Caco-2 (cell line): Measurements from ENCODE around the gene OR1N2. TPM values are rescaled to one million over a fixed set of nuclear protein-coding genes. Genes with fewer than 3 reads are reported as not detected.

Source experiments
- BruUV-seq: library from RNA; stranded (reverse); fragments of 400-500 nt; replicated peaks from 2 replicates; lab custom pipeline; 2021; lab: Mats Ljungman, UMichigan
- CTCF ChIA-PET: fragments of 300-600 bp; sonication (Branson Sonifier 250); formaldehyde crosslinking; loops from one replicate; lab custom pipeline; 2022; ENCODE audit warnings: antibody characterized with exemption; lab: Charles Lee
- POLR2A ChIA-PET: fragments of 300-600 bp; sonication (Branson Sonifier 250); formaldehyde crosslinking; loops from one replicate; lab custom pipeline; 2022; ENCODE audit warnings: antibody characterized with exemption; lab: Charles Lee
- DNase-seq, 2 experiments: peaks; one replicate each; pipeline versions ENCODE4 v3.0.0 to v3.0.0-alpha.2; 2020 to 2022
- H3K27me3 ChIP-seq: replicated peaks from 2 replicates; pipeline ENCODE4 v1.6.0; 2011; ENCODE audit warnings: low read length; ENCODE audit not compliant: control insufficient read depth, insufficient read depth
- H3K36me3 ChIP-seq: 2 replicates; pipeline ENCODE4 v1.5.1; 2011; ENCODE audit warnings: low read length; ENCODE audit not compliant: control insufficient read depth, insufficient read depth
- H3K4me1 ChIP-seq: fragments of 250-450 bp; sonication (Bioruptor Pico); 2 replicates; pipeline ENCODE4 v1.5.1; 2020; ENCODE audit warnings: mild to moderate bottlenecking
- H3K4me3 ChIP-seq: 2 replicates; pipeline ENCODE4 v1.5.1; 2011; ENCODE audit warnings: low read depth, mild to moderate bottlenecking, control low read depth, low read length
- H3K9me3 ChIP-seq: fragments of 250-450 bp; sonication (Bioruptor Pico); 2 replicates; pipeline ENCODE4 v1.5.1; 2020; ENCODE audit warnings: mild to moderate bottlenecking, moderate library complexity
- H3K27ac Mint-ChIP-seq: one replicate; pipeline ENCODE4 v1.8.0; 2022; ENCODE audit warnings: mixed read lengths; ENCODE audit not compliant: unreplicated experiment
- H3K27me3 Mint-ChIP-seq: one replicate; pipeline ENCODE4 v1.8.0; 2022; ENCODE audit warnings: mixed read lengths; ENCODE audit not compliant: insufficient read depth, unreplicated experiment
- H3K36me3 Mint-ChIP-seq: one replicate; pipeline ENCODE4 v1.8.0; 2022; ENCODE audit warnings: mild to moderate bottlenecking, mixed read lengths; ENCODE audit not compliant: insufficient read depth, unreplicated experiment
- H3K4me1 Mint-ChIP-seq: one replicate; pipeline ENCODE4 v1.8.0; 2022; ENCODE audit warnings: low read depth, mixed read lengths; ENCODE audit not compliant: unreplicated experiment
- H3K4me3 Mint-ChIP-seq: one replicate; pipeline ENCODE4 v1.8.0; 2022; ENCODE audit warnings: mild to moderate bottlenecking, moderate library complexity, mixed read lengths; ENCODE audit not compliant: unreplicated experiment
- H3K9me3 Mint-ChIP-seq: one replicate; pipeline ENCODE4 v1.8.0; 2022; ENCODE audit warnings: mixed read lengths; ENCODE audit not compliant: unreplicated experiment
- intact Hi-C: fragments of 100-400 bp; cut with micrococcal nuclease; formaldehyde crosslinking; loops from one replicate; pipeline ENCODE4 v1.10.0; 2022; ENCODE audit not compliant: unreplicated experiment
- total RNA-seq: library from RNA; stranded (reverse); gene quantifications from 2 replicates; pipeline ENCODE4 v1.2.3, GENCODE V29; 2022
- TF ChIP-seq, protein P1 (sequence below), 2 experiments: fragments of 200-600 bp in 1 of 2; IDR thresholded peaks; 1 replicate in 1 of 2; 2 replicates in 1 of 2; pipeline versions ENCODE4 v1.5.1 to v1.8.0; 2011 to 2022; ENCODE audit warnings: antibody characterized with exemption in 1 of 2, control low read depth in 1 of 2, inconsistent platforms in 1 of 2, low read depth in 1 of 2, low read length in 1 of 2, mild to moderate bottlenecking in 1 of 2, moderate library complexity in 1 of 2; ENCODE audit not compliant: insufficient read depth in 1 of 2, severe bottlenecking in 1 of 2, unreplicated experiment in 1 of 2

Gene OR1N2
- total RNA-seq, 1 experiment from 2014 or later, result not detected

DNA sequence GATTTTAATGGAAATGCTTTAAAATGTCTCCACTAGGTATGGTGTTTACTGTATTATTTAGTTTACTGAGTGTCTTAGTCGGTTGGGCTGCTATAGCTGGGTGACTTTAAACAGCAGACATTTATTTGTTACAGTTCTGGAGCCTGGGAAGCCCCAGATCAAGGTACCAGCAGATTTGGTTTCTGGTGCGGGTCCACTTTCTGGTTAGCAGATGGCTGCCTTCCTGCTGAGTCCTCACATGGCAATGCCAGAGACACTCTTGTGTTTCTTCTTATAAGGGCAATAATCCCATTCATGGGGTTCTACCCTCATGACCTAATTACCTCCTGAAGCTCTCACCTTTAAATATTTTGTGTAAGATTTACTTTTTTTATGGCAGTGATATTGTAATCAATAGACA is 34.7 kb upstream of the OR1N2 start:
- Histone ChIP-seq H3K4me3 (no peak overlapping the region), H3K4me1 (no peaks in the 10 kb centered on the region), H3K36me3 (no peaks in the 10 kb centered on the region), H3K9me3 (no peaks in the 10 kb centered on the region), H3K27me3 (peaks cover 1% of the 10 kb centered on the region)
- TF ChIP-seq, protein P1, sequence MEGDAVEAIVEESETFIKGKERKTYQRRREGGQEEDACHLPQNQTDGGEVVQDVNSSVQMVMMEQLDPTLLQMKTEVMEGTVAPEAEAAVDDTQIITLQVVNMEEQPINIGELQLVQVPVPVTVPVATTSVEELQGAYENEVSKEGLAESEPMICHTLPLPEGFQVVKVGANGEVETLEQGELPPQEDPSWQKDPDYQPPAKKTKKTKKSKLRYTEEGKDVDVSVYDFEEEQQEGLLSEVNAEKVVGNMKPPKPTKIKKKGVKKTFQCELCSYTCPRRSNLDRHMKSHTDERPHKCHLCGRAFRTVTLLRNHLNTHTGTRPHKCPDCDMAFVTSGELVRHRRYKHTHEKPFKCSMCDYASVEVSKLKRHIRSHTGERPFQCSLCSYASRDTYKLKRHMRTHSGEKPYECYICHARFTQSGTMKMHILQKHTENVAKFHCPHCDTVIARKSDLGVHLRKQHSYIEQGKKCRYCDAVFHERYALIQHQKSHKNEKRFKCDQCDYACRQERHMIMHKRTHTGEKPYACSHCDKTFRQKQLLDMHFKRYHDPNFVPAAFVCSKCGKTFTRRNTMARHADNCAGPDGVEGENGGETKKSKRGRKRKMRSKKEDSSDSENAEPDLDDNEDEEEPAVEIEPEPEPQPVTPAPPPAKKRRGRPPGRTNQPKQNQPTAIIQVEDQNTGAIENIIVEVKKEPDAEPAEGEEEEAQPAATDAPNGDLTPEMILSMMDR (IDR thresholded peaks at IDR 0.05; ENCODE audit: insufficient read depth in 1 of 2, low read depth in 1 of 2, low read length in 1 of 2, severe bottlenecking in 1 of 2, unreplicated experiment in 1 of 2), result no peak
- BruUV-seq, result no TSS peak
- H3K9me3 Mint-ChIP-seq, result no peaks in the 10 kb centered on the region
- no peak for DNase-seq
- H3K27me3 Mint-ChIP-seq, result peaks cover 4% of the 10 kb centered on the region
- POLR2A ChIA-PET, result no interaction called here
- no peaks in the 10 kb centered on the region for H3K4me1 Mint-ChIP-seq
- H3K27ac Mint-ChIP-seq, result no peak overlapping the region
- intact Hi-C loops, result no loop called here
- no peak overlapping the region for H3K4me3 Mint-ChIP-seq
- H3K36me3 Mint-ChIP-seq, result no peaks in the 10 kb centered on the region
- CTCF ChIA-PET, result no interaction called here

DNA sequence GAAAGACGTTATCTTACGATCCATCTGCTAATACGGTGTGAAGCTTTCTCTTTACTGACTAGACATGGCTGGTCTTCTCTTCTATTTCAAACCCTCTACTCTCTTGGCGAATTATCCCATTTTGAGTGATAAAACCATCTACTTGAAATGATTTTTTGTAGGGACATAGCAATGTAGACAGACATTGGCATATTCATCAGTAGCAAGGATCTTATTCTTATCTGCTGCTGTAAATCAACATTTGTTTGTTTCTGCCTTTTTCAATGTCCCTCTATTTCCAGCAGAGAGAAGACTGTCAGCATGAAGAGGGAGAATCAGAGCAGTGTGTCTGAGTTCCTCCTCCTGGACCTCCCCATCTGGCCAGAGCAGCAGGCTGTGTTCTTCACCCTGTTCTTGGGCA is 34.1 kb upstream of the OR1N2 start, which contains the start of gene OR1J4:
TSS of gene OR1J4 (plus strand) at position 301 of the 400 bp plus-strand sequence. CDS start at position 301, 0 bp downstream.
- Histone ChIP-seq H3K4me3 (no peak within 1 kb of the TSS), H3K4me1 (no peaks in the 10 kb centered on the region), H3K27me3 (peaks cover 1% of the 10 kb centered on the region), H3K9me3 (no peaks in the 10 kb centered on the region), H3K36me3 (no peaks in the 10 kb centered on the region)
- intact Hi-C loops, result no loop called here
- H3K4me3 Mint-ChIP-seq, result no peak within 1 kb of the TSS
- ChIA-PET POLR2A (no interaction called here), CTCF (no interaction called here)
- H3K9me3 Mint-ChIP-seq, result no peaks in the 10 kb centered on the region
- no peaks in the 10 kb centered on the region for H3K4me1 Mint-ChIP-seq
- no peak within 1 kb of the TSS for H3K27ac Mint-ChIP-seq
- BruUV-seq, result no TSS peak
- TF ChIP-seq, protein P1 (IDR thresholded peaks at IDR 0.05; ENCODE audit: insufficient read depth in 1 of 2, low read depth in 1 of 2, low read length in 1 of 2, severe bottlenecking in 1 of 2, unreplicated experiment in 1 of 2), result no peak
- no peak for DNase-seq
- H3K36me3 Mint-ChIP-seq, result no peaks in the 10 kb centered on the region
- peaks cover 4% of the 10 kb centered on the region for H3K27me3 Mint-ChIP-seq

DNA sequence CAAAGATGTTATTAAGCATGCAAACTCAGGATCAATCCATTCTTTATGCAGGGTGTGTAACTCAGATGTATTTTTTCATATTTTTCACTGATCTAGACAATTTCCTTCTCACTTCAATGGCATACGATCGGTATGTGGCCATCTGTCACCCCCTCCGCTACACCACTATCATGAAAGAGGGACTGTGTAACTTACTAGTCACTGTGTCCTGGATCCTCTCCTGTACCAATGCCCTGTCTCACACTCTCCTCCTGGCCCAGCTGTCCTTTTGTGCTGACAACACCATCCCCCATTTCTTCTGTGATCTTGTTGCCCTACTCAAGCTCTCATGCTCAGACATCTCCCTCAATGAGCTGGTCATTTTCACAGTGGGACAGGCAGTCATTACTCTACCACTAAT is 33.5 kb upstream of the OR1N2 start:
- no peak overlapping the region for H3K27ac Mint-ChIP-seq
- H3K27me3 Mint-ChIP-seq, result peaks cover 4% of the 10 kb centered on the region
- ChIA-PET POLR2A (no interaction called here), CTCF (interaction anchor here (1.4 kb wide), 1 partner anchor 21 kb away, joined by 3 read pairs; no protein-coding TSS in a partner anchor)
- Histone ChIP-seq H3K4me1 (no peaks in the 10 kb centered on the region), H3K27me3 (peaks cover 1% of the 10 kb centered on the region), H3K9me3 (no peaks in the 10 kb centered on the region), H3K4me3 (no peak overlapping the region), H3K36me3 (no peaks in the 10 kb centered on the region)
- TF ChIP-seq, protein P1 (IDR thresholded peaks at IDR 0.05; ENCODE audit: insufficient read depth in 1 of 2, low read depth in 1 of 2, low read length in 1 of 2, severe bottlenecking in 1 of 2, unreplicated experiment in 1 of 2), result no peak
- DNase-seq, result no peak
- no TSS peak for BruUV-seq
- H3K9me3 Mint-ChIP-seq, result no peaks in the 10 kb centered on the region
- H3K4me3 Mint-ChIP-seq, result no peak overlapping the region
- intact Hi-C loops, result no loop called here
- no peaks in the 10 kb centered on the region for H3K4me1 Mint-ChIP-seq
- H3K36me3 Mint-ChIP-seq, result no peaks in the 10 kb centered on the region
